ENCODE results near the gene CYTH2.

The CYTH2 gene, protein sequence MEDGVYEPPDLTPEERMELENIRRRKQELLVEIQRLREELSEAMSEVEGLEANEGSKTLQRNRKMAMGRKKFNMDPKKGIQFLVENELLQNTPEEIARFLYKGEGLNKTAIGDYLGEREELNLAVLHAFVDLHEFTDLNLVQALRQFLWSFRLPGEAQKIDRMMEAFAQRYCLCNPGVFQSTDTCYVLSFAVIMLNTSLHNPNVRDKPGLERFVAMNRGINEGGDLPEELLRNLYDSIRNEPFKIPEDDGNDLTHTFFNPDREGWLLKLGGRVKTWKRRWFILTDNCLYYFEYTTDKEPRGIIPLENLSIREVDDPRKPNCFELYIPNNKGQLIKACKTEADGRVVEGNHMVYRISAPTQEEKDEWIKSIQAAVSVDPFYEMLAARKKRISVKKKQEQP

GRCh38 chr19:48469289-48469881, at the start of gene CYTH2:
TSS of gene CYTH2 (plus strand) at chr19:48469369. CDS start at chr19:48469508, 139 bp downstream.
- DNase-seq (ENCODE audit: low read depth in 3 of 3), result peak in 2 of 3 experiments; percentile 38 to 50

GRCh38 chr19:48421548-48421947, 47.6 kb upstream of the CYTH2 start:
- DNase-seq (ENCODE audit: low read depth in 3 of 3), result no peak

DNA sequence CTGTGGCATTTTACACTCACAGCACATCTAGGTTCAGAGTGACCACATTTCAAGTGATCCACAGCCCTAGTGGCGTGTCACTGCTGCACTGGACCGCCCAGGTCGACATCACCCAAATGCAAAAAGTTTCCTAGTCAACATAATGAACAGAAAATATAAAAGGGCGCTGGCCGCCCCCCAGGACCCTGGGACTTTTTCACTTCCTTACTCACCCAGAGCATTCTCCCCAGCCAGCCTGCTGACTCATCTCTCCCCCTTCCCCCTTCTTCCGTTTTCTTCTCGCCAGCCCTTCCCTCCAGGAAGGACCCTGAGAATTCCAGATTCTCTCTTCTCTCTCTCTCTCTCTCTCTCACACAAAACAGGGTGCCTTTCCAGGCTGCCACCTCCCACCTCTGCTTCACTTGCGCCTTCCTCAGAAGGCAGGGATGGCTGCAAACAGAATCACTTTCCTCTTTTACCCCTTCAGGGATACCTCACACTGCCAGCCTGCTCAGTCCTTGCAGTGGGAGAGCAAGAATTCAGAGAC, 44.4 kb upstream of the CYTH2 start:
- DNase-seq (ENCODE audit: low read depth in 3 of 3), result no peak

- DNase-seq (ENCODE audit: low read depth in 3 of 3), result no peak
Observed at GRCh38 chr19:48428670-48429069, 40.5 kb upstream of the CYTH2 start.

DNA sequence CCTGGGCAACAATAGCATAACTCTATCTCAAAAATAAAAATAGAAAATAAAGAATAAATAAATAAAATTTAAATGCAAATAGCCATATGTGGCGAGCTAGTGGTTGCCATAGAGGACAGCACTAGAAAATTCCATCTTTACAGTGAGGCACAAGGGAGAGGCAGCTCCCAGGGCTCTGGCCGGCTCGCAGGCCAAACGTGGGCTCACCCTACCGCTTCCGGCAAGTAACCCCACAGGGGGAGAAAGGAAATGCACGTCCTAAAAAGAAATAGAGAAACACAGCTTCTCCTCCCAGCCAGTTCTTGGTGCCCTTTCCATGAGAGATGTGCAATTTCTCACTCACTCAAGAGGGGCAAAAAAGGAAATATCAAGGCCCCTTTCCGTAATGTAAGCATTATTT, 35.8 kb upstream of the CYTH2 start:
- DNase-seq (ENCODE audit: low read depth in 3 of 3), result no peak

DNA sequence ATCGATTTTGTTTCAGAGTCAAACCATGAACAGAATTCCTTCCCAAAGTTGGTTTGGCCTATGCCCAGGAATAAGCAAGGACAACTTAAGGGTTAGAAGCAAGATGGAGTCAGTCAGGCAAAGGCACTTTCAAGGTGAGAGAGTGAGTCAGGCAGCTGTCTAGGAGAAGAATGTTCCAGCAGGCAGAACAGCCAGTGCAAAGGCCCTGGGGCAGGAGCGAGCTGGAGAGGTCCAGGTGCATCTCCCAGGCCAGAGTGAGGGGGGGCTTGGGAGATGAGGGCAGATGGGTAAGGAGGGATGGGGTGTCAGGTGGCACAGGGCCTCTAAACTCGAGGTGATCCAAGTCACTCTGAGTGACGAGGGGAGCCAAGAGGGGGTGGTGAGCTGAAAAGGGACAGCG, 32.6 kb upstream of the CYTH2 start:
- no peak for DNase-seq (ENCODE audit: low read depth in 3 of 3)

DNA sequence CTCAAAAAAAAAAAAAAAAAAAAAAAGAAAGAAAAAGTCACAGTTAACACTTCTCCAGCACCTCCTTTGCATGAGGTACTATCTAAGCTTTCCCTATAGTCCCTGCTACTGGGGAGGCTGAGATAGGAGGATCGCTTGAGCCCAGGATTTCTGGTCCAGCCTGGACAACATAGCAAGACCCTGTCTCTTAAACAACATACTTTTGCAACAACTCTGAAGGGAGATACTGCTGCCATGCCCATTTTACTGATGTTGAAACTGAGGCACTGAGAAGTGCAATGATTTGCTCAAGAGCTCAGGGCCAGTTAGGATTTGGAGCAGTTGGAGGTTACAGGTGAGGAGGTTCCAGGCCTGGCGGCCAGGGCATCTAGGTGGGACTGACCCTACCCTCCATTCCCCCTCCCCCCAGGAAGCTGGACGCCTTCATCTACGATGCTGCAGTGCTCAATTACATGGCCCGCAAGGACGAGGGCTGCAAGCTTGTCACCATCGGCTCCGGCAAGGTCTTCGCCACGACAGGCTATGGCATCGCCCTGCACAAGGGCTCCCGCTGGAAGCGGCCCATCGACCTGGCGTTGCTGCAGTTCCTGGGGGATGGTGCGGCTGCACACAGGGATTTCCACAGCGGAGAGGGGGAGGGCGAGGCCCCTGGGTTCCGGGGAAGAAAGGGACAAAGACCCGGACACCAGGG, 27.7 kb upstream of the CYTH2 start:
- no peak for DNase-seq (ENCODE audit: low read depth in 3 of 3)

DNA sequence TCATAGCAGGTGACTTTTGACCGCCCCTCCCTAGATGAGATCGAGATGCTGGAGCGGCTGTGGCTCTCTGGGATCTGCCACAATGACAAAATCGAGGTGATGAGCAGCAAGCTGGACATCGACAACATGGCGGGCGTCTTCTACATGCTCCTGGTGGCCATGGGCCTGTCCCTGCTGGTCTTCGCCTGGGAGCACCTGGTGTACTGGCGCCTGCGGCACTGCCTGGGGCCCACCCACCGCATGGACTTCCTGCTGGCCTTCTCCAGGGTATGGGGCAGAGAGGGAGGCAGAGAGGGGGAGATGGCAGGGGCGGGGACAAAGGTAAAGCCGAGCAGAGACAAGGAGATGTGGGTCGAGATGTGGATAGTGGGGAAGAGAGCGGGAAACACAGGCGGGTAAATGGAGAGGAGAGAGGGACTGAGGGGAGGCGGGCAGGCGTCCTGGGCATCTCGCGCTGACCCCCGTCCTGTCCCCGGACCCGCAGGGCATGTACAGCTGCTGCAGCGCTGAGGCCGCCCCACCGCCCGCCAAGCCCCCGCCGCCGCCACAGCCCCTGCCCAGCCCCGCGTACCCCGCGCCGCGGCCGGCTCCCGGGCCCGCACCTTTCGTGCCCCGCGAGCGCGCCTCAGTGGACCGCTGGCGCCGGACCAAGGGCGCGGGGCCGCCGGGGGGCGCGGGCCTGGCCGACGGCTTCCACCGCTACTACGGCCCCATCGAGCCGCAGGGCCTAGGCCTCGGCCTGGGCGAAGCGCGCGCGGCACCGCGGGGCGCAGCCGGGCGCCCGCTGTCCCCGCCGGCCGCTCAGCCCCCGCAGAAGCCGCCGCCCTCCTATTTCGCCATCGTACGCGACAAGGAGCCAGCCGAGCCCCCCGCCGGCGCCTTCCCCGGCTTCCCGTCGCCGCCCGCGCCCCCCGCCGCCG, 26.8 kb upstream of the CYTH2 start:
- no peak for DNase-seq (ENCODE audit: low read depth in 3 of 3)

- DNase-seq (ENCODE audit: low read depth in 3 of 3), result no peak
Observed at GRCh38 chr19:48443256-48443655, 25.9 kb upstream of the CYTH2 start.

- DNase-seq (ENCODE audit: low read depth in 3 of 3), result no peak
Observed at GRCh38 chr19:48443731-48444128, 25.4 kb upstream of the CYTH2 start.

GRCh38 chr19:48444129-48444935, 24.8 kb upstream of the CYTH2 start:
- DNase-seq (ENCODE audit: low read depth in 3 of 3), result no peak

DNA sequence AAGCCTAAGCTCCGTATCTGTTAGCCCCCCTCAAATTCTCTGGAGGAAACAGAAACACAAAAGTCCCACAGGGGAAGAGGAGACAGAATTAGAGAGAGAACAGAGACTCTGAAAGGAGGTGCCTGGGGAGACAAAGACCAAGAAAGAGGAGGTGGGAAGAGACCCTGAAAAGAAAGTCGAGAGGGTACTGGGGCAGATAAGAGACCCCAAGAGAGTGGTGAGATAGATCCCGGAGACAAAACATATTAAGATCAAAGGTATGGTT, 24.3 kb upstream of the CYTH2 start:
- DNase-seq (ENCODE audit: low read depth in 3 of 3), result no peak

GRCh38 chr19:48445256-48445605, 23.9 kb upstream of the CYTH2 start:
- no peak for DNase-seq (ENCODE audit: low read depth in 3 of 3)

DNA sequence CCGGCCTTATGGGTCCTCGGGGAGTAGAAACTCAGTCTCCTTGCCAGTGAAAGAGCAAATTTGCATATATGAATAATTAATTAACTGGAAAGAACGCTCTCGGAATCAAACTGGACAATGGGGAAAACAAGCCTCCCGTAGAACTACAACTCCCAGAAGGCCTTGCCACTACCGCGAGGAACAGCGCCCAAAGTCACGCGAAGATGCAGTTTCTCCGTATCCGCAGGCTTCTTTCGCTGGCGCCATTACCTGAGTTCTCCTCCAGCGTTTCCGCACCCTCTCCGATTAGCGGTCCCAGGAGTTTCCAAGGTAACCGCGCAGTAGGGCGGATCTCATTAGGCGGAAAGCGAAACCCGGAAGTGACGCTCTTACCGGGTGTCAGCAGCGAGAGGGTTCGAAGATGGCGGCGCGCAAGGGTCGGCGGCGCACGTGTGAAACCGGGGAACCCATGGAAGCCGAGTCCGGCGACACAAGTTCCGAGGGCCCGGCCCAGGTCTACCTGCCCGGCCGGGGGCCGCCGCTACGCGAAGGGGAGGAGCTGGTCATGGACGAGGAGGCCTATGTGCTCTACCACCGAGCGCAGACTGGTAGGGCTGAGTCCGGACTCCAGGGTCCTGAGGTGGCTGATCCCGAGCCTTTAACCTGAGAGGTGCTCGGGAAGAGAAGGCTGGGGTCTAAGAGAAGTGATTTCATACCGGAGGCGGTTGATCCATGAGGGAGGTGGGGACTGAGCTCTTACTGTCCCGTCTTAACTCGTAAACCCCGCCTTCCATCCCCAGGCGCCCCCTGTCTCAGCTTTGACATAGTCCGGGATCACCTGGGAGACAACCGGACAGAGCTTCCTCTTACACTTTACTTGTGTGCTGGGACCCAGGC, 23.3 kb upstream of the CYTH2 start, which contains the start of gene GRWD1:
GRWD1 (plus strand) TSS at position 378 of the 876 bp plus-strand sequence; CDS start at position 401, 23 bp downstream.
- peak; percentile 76 to 89 (median 87) for DNase-seq (ENCODE audit: low read depth in 3 of 3)

GRCh38 chr19:48446579-48446978, 22.6 kb upstream of the CYTH2 start:
- no peak for DNase-seq (ENCODE audit: low read depth in 3 of 3)

- no peak for DNase-seq (ENCODE audit: low read depth in 3 of 3)
Observed at GRCh38 chr19:48448563-48448962, 20.6 kb upstream of the CYTH2 start.

- no peak for DNase-seq (ENCODE audit: low read depth in 3 of 3)
Observed at GRCh38 chr19:48450441-48450840, 18.7 kb upstream of the CYTH2 start.

DNA sequence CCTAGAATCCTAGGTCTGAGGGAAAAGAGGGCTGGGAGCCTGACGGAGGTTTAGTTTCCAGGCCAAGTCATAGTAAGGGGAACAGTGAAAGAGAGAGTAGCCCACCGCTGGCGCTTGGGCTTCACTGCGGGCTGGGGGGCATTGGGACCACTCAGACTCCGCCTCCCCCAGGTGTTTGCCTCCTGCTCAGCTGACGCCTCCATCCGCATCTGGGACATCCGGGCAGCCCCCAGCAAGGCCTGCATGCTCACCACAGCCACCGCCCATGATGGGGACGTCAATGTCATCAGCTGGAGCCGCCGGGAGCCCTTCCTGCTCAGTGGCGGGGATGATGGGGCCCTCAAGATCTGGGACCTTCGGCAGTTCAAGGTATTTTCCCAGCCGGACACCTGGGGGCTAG, 18.3 kb upstream of the CYTH2 start:
- DNase-seq (ENCODE audit: low read depth in 3 of 3), result no peak

- no peak for DNase-seq (ENCODE audit: low read depth in 3 of 3)
Observed at GRCh38 chr19:48451624-48452023, 17.5 kb upstream of the CYTH2 start.

All from stimulated activated CD4-positive, alpha-beta T cell treated with anti-CD3 and anti-CD28 coated beads, TNF-alpha, amount 100 ng/mL, for 4 hours (primary cell).